ENCODE measurements around the gene LSR. TPM values are rescaled to one million over a fixed set of nuclear protein-coding genes. Genes with fewer than 3 reads are reported as not detected.
A peak's percentile ranks its signal among the peaks of the same experiment; 100 is the strongest.

The LSR gene
- total and polyA plus RNA-seq, 7 donors: 1.7 to 5.2 (median 2.4) TPM

DNA sequence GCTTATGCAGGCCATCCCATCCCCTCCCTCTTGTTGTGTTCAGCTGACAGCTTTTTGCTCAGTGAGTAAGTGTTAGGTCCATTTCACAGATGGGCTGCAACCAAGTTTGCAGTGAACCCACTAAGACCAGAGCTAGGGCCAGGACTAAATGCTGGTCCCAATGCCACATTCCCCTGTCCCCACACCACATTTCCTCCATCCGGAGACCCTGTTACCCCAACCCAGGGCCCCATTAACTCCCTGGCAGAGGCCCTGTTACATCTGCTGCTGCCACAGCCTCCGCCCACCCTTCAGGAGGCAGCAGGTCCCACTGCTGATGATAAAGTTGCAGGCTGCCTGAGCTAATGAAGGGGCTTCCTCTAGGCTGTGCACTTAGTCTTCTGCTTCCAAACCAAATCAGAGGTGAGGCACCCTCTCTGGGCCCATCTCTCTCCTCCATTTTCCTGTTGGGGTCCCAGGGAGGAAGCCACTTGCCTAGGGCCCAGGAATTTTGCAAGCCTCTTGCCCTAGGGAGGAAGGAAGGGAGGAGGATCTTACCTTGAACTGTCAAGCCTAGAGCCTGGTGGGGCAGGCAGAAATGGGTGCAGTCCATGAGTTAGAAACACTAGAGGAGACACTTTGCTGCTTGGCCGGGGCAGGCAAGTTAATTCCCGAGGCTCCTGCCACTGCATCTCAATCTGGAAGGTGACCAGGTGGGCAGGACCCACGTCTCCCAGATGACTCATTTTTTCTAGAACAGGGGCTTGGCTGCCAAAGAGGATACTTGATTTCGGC, 16.5 kb downstream of the LSR start:
- intact Hi-C loops (cut with DNase I): loop anchor here (5.0 to 10.0 kb wide), 3 partner anchors 121 to 201 kb away; partner anchors contain the start of gene FXYD7 (in 2 of the 2)
- TF ChIP-seq, protein P1, sequence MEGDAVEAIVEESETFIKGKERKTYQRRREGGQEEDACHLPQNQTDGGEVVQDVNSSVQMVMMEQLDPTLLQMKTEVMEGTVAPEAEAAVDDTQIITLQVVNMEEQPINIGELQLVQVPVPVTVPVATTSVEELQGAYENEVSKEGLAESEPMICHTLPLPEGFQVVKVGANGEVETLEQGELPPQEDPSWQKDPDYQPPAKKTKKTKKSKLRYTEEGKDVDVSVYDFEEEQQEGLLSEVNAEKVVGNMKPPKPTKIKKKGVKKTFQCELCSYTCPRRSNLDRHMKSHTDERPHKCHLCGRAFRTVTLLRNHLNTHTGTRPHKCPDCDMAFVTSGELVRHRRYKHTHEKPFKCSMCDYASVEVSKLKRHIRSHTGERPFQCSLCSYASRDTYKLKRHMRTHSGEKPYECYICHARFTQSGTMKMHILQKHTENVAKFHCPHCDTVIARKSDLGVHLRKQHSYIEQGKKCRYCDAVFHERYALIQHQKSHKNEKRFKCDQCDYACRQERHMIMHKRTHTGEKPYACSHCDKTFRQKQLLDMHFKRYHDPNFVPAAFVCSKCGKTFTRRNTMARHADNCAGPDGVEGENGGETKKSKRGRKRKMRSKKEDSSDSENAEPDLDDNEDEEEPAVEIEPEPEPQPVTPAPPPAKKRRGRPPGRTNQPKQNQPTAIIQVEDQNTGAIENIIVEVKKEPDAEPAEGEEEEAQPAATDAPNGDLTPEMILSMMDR (IDR thresholded peaks at IDR 0.05): no peak
- peak in 1 of 4 donors; percentile 11 for ATAC-seq
- WGBS, 3 donors: 24 to 30% (median 26%) methylated on average over 6 of the region's 6 CpGs
- H3K27me3 ChIP-seq (ENCODE audit: insufficient read depth in 3 of 3, low read length in 2 of 3): no peaks in the 10 kb centered on the region
- H3K9me3 ChIP-seq: no peaks in the 10 kb centered on the region
- H3K27ac ChIP-seq: peak overlapping the region; percentile 94
- H3K4me3 ChIP-seq: no peak overlapping the region
- peak in 1 of 2 donors; percentile 68 for DNase-seq
- H3K36me3 ChIP-seq (ENCODE audit: insufficient read depth in 1 of 2, low read depth in 1 of 2): peaks cover 0 to 2% of the 10 kb centered on the region in 2 donors
- peaks cover 30% of the 10 kb centered on the region for H3K4me1 ChIP-seq

GRCh38 chr19:35265900-35266519, 17.2 kb downstream of the LSR start:
- Histone ChIP-seq H3K9me3 (no peaks in the 10 kb centered on the region), H3K4me3 (no peak overlapping the region), H3K27me3 (ENCODE audit: insufficient read depth in 3 of 3, low read length in 2 of 3) (no peaks in the 10 kb centered on the region), H3K36me3 (ENCODE audit: insufficient read depth in 1 of 2, low read depth in 1 of 2) (peaks cover 0 to 9% of the 10 kb centered on the region in 2 donors), H3K4me1 (peaks cover 30% of the 10 kb centered on the region), H3K27ac (peak overlapping the region; percentile 94)
- ATAC-seq (no peak), DNase-seq (no peak)
- 68 to 79% (median 78%) methylated on average over 9 to 10 of the region's 10 CpGs for WGBS, 3 donors
- TF ChIP-seq, protein P1 (IDR thresholded peaks at IDR 0.05): no peak
- intact Hi-C loops (cut with DNase I): loop anchor here (5.0 to 10.0 kb wide), 3 partner anchors 121 to 201 kb away; partner anchors contain the start of gene FXYD7 (in 2 of the 2)

- intact Hi-C loops (cut with DNase I): loop anchor here (5.0 to 10.0 kb wide), 3 partner anchors 122 to 202 kb away; partner anchors contain the start of gene FXYD7 (in 2 of the 2)
- ATAC-seq: peak in 2 of 4 donors; percentile 1 to 31
- Histone ChIP-seq H3K4me3 (peak overlapping the region; percentile 91), H3K27ac (peak overlapping the region; percentile 94), H3K4me1 (peaks cover 30% of the 10 kb centered on the region), H3K27me3 (ENCODE audit: insufficient read depth in 3 of 3, low read length in 2 of 3) (no peaks in the 10 kb centered on the region), H3K9me3 (no peaks in the 10 kb centered on the region), H3K36me3 (ENCODE audit: insufficient read depth in 1 of 2, low read depth in 1 of 2) (peaks cover 0 to 16% of the 10 kb centered on the region in 2 donors)
- 23 to 38% (median 28%) methylated on average over 35 to 39 of the region's 39 CpGs for WGBS, 3 donors
- DNase-seq: peak; percentile 50 to 61
- TF ChIP-seq, protein P1 (IDR thresholded peaks at IDR 0.05): no peak
Observed at GRCh38 chr19:35266520-35267352, 17.9 kb downstream of the LSR start.

GRCh38 chr19:35267353-35267817, 18.6 kb downstream of the LSR start:
- ATAC-seq: peak; percentile 13 to 64 (median 39)
- TF ChIP-seq, protein P1 (IDR thresholded peaks at IDR 0.05): no peak
- intact Hi-C loops (cut with DNase I): loop anchor here (5.0 to 10.0 kb wide), 3 partner anchors 123 to 203 kb away; partner anchors contain the start of gene FXYD7 (in 2 of the 2)
- Histone ChIP-seq H3K4me3 (peak overlapping the region; percentile 91), H3K36me3 (ENCODE audit: insufficient read depth in 1 of 2, low read depth in 1 of 2) (peaks cover 0 to 23% of the 10 kb centered on the region in 2 donors), H3K27me3 (ENCODE audit: insufficient read depth in 3 of 3, low read length in 2 of 3) (no peaks in the 10 kb centered on the region), H3K27ac (peak overlapping the region; percentile 94), H3K4me1 (peaks cover 29% of the 10 kb centered on the region), H3K9me3 (no peaks in the 10 kb centered on the region)
- peak; percentile 63 to 82 for DNase-seq
- WGBS, 3 donors: 0 to 1% (median 1%) methylated on average over 34 to 40 of the region's 40 CpGs
